Measurements from ENCODE around the gene LRRC8C. TPM values are rescaled to one million over a fixed set of nuclear protein-coding genes. Genes with fewer than 3 reads are reported as not detected.

Gene LRRC8C
- total RNA-seq, 1 donor from 2014 or later = 6.2 TPM

GRCh38 chr1:89604414-89604735 is 28.5 kb upstream of the LRRC8C start:
- Histone ChIP-seq H3K4me1 (peaks cover 70% of the 10 kb centered on the region), H3K27ac (replicated peaks) (peak overlapping the region; percentile 37), H3K9me3 (replicated peaks) (no peaks in the 10 kb centered on the region), H3K4me3 (no peak overlapping the region), H3K36me3 (no peaks in the 10 kb centered on the region), H3K27me3 (ENCODE audit: low read depth) (no peaks in the 10 kb centered on the region)
- no peak for DNase-seq
- intact Hi-C loops (cut with micrococcal nuclease) = loop anchor here (5.0 kb wide), 1 partner anchor 122 kb away; no protein-coding TSS in a partner anchor
- no peak for TF ChIP-seq CTCF (IDR thresholded peaks at IDR 0.05; ENCODE audit: borderline replicate concordance)

GRCh38 chr1:89605692-89606091 is 27.2 kb upstream of the LRRC8C start:
- no peaks in the 10 kb centered on the region for H3K36me3 ChIP-seq
- H3K27ac ChIP-seq (replicated peaks) = peak overlapping the region; percentile 84
- no peaks in the 10 kb centered on the region for H3K9me3 ChIP-seq (replicated peaks)
- no peak overlapping the region for H3K4me3 ChIP-seq
- intact Hi-C loops (cut with micrococcal nuclease) = no loop called here
- no peak for DNase-seq
- peaks cover 83% of the 10 kb centered on the region for H3K4me1 ChIP-seq
- TF ChIP-seq CTCF (IDR thresholded peaks at IDR 0.05; ENCODE audit: borderline replicate concordance) = no peak
- H3K27me3 ChIP-seq (ENCODE audit: low read depth) = no peaks in the 10 kb centered on the region

GRCh38 chr1:89606227-89606980 is 26.5 kb upstream of the LRRC8C start:
- Histone ChIP-seq H3K4me3 (no peak overlapping the region), H3K9me3 (replicated peaks) (no peaks in the 10 kb centered on the region), H3K36me3 (no peaks in the 10 kb centered on the region), H3K4me1 (peaks cover 85% of the 10 kb centered on the region), H3K27ac (replicated peaks) (peak overlapping the region; percentile 84), H3K27me3 (ENCODE audit: low read depth) (no peaks in the 10 kb centered on the region)
- no peak for TF ChIP-seq CTCF (IDR thresholded peaks at IDR 0.05; ENCODE audit: borderline replicate concordance)
- intact Hi-C loops (cut with micrococcal nuclease) = no loop called here
- DNase-seq = no peak

GRCh38 chr1:89607156-89607555 is 25.8 kb upstream of the LRRC8C start:
- Histone ChIP-seq H3K27me3 (ENCODE audit: low read depth) (no peaks in the 10 kb centered on the region), H3K4me3 (no peak overlapping the region), H3K4me1 (peaks cover 85% of the 10 kb centered on the region), H3K9me3 (replicated peaks) (no peaks in the 10 kb centered on the region), H3K27ac (replicated peaks) (peak overlapping the region; percentile 84), H3K36me3 (no peaks in the 10 kb centered on the region)
- no peak for TF ChIP-seq CTCF (IDR thresholded peaks at IDR 0.05; ENCODE audit: borderline replicate concordance)
- no peak for DNase-seq
- intact Hi-C loops (cut with micrococcal nuclease) = no loop called here

GRCh38 chr1:89607586-89608318 is 25.2 kb upstream of the LRRC8C start:
- intact Hi-C loops (cut with micrococcal nuclease) = no loop called here

More at GRCh38 chr1:89607586-89608318, 25.2 kb upstream of the LRRC8C start:
- Histone ChIP-seq H3K4me1 (peaks cover 87% of the 10 kb centered on the region), H3K36me3 (no peaks in the 10 kb centered on the region), H3K27me3 (ENCODE audit: low read depth) (no peaks in the 10 kb centered on the region), H3K27ac (replicated peaks) (peak overlapping the region; percentile 84), H3K9me3 (replicated peaks) (no peaks in the 10 kb centered on the region), H3K4me3 (no peak overlapping the region)
- no peak for TF ChIP-seq CTCF (IDR thresholded peaks at IDR 0.05; ENCODE audit: borderline replicate concordance)
- no peak for DNase-seq

Data from left ventricle myocardium inferior (tissue), 1 donor.